NCI-H187 treated with DMSO at 0.1 percent for 48 hours (cell line): ENCODE data around the gene ARHGAP22.

ENCODE experiments used
- DNase-seq: peaks from one replicate; lab custom pipeline; 2025; lab: John Stamatoyannopoulos, UW

The ARHGAP22 gene

GRCh38 chr10:48552946-48553564 lies 51.8 kb downstream of the ARHGAP22 start:
- DNase-seq, result no peak

GRCh38 chr10:48551861-48552591 lies 52.8 kb downstream of the ARHGAP22 start:
- DNase-seq, result no peak

- no peak for DNase-seq
These were observed 53.9 kb downstream of the ARHGAP22 start for GRCh38 chr10:48550977-48551376.

- no peak for DNase-seq
These were observed 54.7 kb downstream of the ARHGAP22 start for GRCh38 chr10:48550071-48550691.

- DNase-seq, result no peak
These were observed 55.6 kb downstream of the ARHGAP22 start for GRCh38 chr10:48549236-48549635.

GRCh38 chr10:48548531-48549135 lies 56.2 kb downstream of the ARHGAP22 start:
- no peak for DNase-seq

- DNase-seq, result no peak
These were observed 56.9 kb downstream of the ARHGAP22 start for GRCh38 chr10:48547981-48548380.

- DNase-seq, result no peak
These were observed 57.6 kb downstream of the ARHGAP22 start for GRCh38 chr10:48547061-48547895.

- no peak for DNase-seq
These were observed 59.3 kb downstream of the ARHGAP22 start for GRCh38 chr10:48545462-48546145.

GRCh38 chr10:48543182-48543844 lies 61.6 kb downstream of the ARHGAP22 start:
- no peak for DNase-seq

GRCh38 chr10:48542471-48543181 lies 62.2 kb downstream of the ARHGAP22 start:
- DNase-seq, result no peak

GRCh38 chr10:48541144-48541795 lies 63.6 kb downstream of the ARHGAP22 start:
- no peak for DNase-seq

- no peak for DNase-seq
These were observed 66.3 kb downstream of the ARHGAP22 start for GRCh38 chr10:48538611-48539010.

GRCh38 chr10:48536916-48537890 lies 67.7 kb downstream of the ARHGAP22 start:
- DNase-seq, result no peak

GRCh38 chr10:48536156-48536500 lies 68.7 kb downstream of the ARHGAP22 start:
- no peak for DNase-seq

GRCh38 chr10:48535416-48536155 lies 69.3 kb downstream of the ARHGAP22 start:
- DNase-seq, result no peak

- DNase-seq, result no peak
These were observed 70.7 kb downstream of the ARHGAP22 start for GRCh38 chr10:48533951-48534720.
